Smooth muscle cell (in vitro differentiated cells): Measurements from ENCODE around the gene ST3GAL2. TPM values are rescaled to one million over a fixed set of nuclear protein-coding genes. Genes with fewer than 3 reads are reported as not detected.

Experiments
- DNase-seq: peaks from one replicate; lab custom pipeline; 2025; ENCODE audit not compliant: unreplicated experiment; lab: John Stamatoyannopoulos, UW
- H2AFZ ChIP-seq: fragments of 200-600 bp; sonication (generic); 2 replicates; pipeline ENCODE4 v1.6.0; 2016; ENCODE audit warnings: antibody characterized with exemption, low read depth, mild to moderate bottlenecking
- H3F3A ChIP-seq: fragments of 200-600 bp; sonication (generic); 2 replicates; pipeline ENCODE4 v1.6.0; 2017; ENCODE audit warnings: antibody characterized with exemption, low read depth
- H3K27ac ChIP-seq: fragments of 200-600 bp; sonication (generic); 2 replicates; pipeline ENCODE4 v1.5.1; 2016; ENCODE audit warnings: low read depth, mild to moderate bottlenecking
- H3K27me3 ChIP-seq: fragments of 200-600 bp; sonication (generic); 2 replicates; pipeline ENCODE4 v1.6.1; 2016; ENCODE audit warnings: low read depth, mild to moderate bottlenecking
- H3K36me3 ChIP-seq: fragments of 200-600 bp; sonication (generic); 2 replicates; pipeline ENCODE4 v1.5.1; 2016; ENCODE audit warnings: low read depth
- H3K4me1 ChIP-seq: fragments of 200-600 bp; sonication (generic); 2 replicates; pipeline ENCODE4 v1.5.1; 2016; ENCODE audit warnings: low read depth
- H3K4me2 ChIP-seq: fragments of 200-600 bp; sonication (generic); 2 replicates; pipeline ENCODE4 v1.6.0; 2016; ENCODE audit warnings: mild to moderate bottlenecking
- H3K4me3 ChIP-seq: fragments of 200-600 bp; sonication (generic); 2 replicates; pipeline ENCODE4 v1.5.1; 2016; ENCODE audit warnings: mild to moderate bottlenecking
- H3K79me2 ChIP-seq: fragments of 200-600 bp; sonication (generic); 2 replicates; pipeline ENCODE4 v1.6.0; 2016; ENCODE audit warnings: low read depth, mild to moderate bottlenecking
- H3K9ac ChIP-seq: fragments of 200-600 bp; sonication (generic); 2 replicates; pipeline ENCODE4 v1.6.0; 2016; ENCODE audit warnings: low read depth
- H3K9me3 ChIP-seq: fragments of 200-600 bp; sonication (generic); replicated peaks from 2 replicates; pipeline ENCODE4 v1.5.1; 2016; ENCODE audit warnings: low read depth
- H4K20me1 ChIP-seq: fragments of 200-600 bp; sonication (generic); 2 replicates; pipeline ENCODE4 v1.6.0; 2016; ENCODE audit warnings: low read depth
- CTCF ChIP-seq: fragments of 200-600 bp; sonication (generic); IDR thresholded peaks from 2 replicates; pipeline ENCODE4 v1.5.1; 2017; ENCODE audit warnings: borderline replicate concordance, mild to moderate bottlenecking, antibody characterized with exemption; ENCODE audit not compliant: insufficient read depth, poor library complexity, severe bottlenecking
- WGBS: methylation state at CpG from one replicate; pipeline ENCODE4 v1.1.7; 2016; ENCODE audit warnings: low lambda C conversion rate; 5-methylcytosine and 5-hydroxymethylcytosine counted together
- polyA plus RNA-seq: library from polyadenylated mRNA; unstranded; fragments of >200 nt; fragmentation: Nextera tagmentation; extraction: Ambion mirVana; gene quantifications from 2 replicates; pipeline ENCODE4 v1.2.1, GENCODE V29; 2016
- total RNA-seq: library from RNA; depleted of rRNA; stranded (reverse); fragments of >200 nt; gene quantifications from 2 replicates; pipeline ENCODE4 v1.2.3, GENCODE V29; 2014

Gene ST3GAL2
- total and polyA plus RNA-seq, 2 experiments from 2014 or later: 32.5 to 42.3 TPM

- Histone ChIP-seq H3K4me2 (no peak overlapping the region), H3F3A (peaks cover 20% of the 10 kb centered on the region), H3K9me3 (no peaks in the 10 kb centered on the region), H2AFZ (no peak overlapping the region), H3K4me3 (no peak overlapping the region), H3K27me3 (no peaks in the 10 kb centered on the region), H3K79me2 (peaks cover 12% of the 10 kb centered on the region), H3K9ac (no peak overlapping the region), H3K27ac (no peak overlapping the region), H3K4me1 (peaks cover 7% of the 10 kb centered on the region), H3K36me3 (no peaks in the 10 kb centered on the region), H4K20me1 (peaks cover 20% of the 10 kb centered on the region)
- no peak for DNase-seq
- no peak for TF ChIP-seq CTCF
- 95% methylated on average over 2 of the region's 2 CpGs for WGBS
Observed at GRCh38 chr16:70377782-70378181, 61.1 kb downstream of the ST3GAL2 start.

GRCh38 chr16:70375636-70376611 is 63.0 kb downstream of the ST3GAL2 start:
- Histone ChIP-seq H2AFZ (no peak overlapping the region), H3K79me2 (peaks cover 12% of the 10 kb centered on the region), H3K9me3 (no peaks in the 10 kb centered on the region), H3K4me3 (no peak overlapping the region), H3K27me3 (no peaks in the 10 kb centered on the region), H3F3A (peaks cover 10% of the 10 kb centered on the region), H4K20me1 (peaks cover 20% of the 10 kb centered on the region), H3K36me3 (no peaks in the 10 kb centered on the region), H3K4me1 (peaks cover 7% of the 10 kb centered on the region), H3K9ac (no peak overlapping the region), H3K4me2 (no peak overlapping the region), H3K27ac (peak overlapping the region; percentile 28)
- no peak for DNase-seq
- no peak for TF ChIP-seq CTCF
- WGBS: 97% methylated on average over 16 of the region's 16 CpGs

GRCh38 chr16:70374213-70374612 is 64.7 kb downstream of the ST3GAL2 start:
- no peaks in the 10 kb centered on the region for H3K9me3 ChIP-seq
- no peak for TF ChIP-seq CTCF
- no peak overlapping the region for H2AFZ ChIP-seq
- DNase-seq: no peak
- no peaks in the 10 kb centered on the region for H3K4me1 ChIP-seq
- peaks cover 3% of the 10 kb centered on the region for H3F3A ChIP-seq
- no peak overlapping the region for H3K4me2 ChIP-seq
- H3K36me3 ChIP-seq: no peaks in the 10 kb centered on the region
- H3K27ac ChIP-seq: no peak overlapping the region
- peaks cover 9% of the 10 kb centered on the region for H4K20me1 ChIP-seq
- H3K79me2 ChIP-seq: peaks cover 11% of the 10 kb centered on the region
- no peak overlapping the region for H3K9ac ChIP-seq
- H3K4me3 ChIP-seq: no peak overlapping the region
- WGBS: 99% methylated on average over 8 of the region's 8 CpGs
- H3K27me3 ChIP-seq: no peaks in the 10 kb centered on the region
